Fibroblast of upper back skin (primary cell): ENCODE measurements around the gene SLC2A10.

Experiments used
- DNase-seq: peaks from one replicate; pipeline ENCODE4 v3.0.0-alpha.2; 2013

Gene SLC2A10

DNA sequence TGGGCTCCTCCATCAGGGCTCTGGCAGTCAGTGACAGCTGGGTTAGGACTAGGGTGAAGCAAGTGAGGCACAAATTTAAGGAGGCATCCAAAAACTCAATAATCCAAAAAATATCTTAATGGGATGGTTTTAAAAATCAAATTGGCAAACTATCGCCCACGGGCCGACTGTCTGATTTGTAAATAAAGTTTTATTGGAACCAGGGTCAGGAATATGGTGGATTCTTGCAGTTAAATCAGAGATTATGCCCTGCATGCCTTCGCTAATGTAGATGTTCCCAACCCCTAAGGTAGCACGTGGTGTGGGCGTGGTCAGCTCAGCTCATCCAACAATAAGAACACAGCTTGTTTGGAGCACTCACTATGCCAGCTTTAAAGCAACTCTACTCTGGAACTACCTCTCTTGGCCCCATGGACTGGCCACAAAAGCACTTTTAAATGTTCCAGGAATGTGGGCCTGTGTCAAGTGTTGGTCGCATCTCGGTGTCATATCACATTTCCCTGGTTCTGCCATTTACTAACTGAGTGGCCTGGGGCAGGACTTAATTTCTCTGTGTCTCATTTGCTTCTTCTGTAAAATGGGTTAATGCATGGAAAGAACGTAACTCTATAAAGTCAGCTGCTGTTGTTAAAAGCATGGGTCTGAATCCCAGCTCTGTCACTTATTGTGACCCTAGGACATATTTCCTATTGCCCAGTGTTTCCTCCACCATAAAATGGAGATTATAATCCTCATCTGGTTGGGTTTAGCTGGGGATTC lies 27.2 kb upstream of the SLC2A10 start:
- no peak for DNase-seq

DNA sequence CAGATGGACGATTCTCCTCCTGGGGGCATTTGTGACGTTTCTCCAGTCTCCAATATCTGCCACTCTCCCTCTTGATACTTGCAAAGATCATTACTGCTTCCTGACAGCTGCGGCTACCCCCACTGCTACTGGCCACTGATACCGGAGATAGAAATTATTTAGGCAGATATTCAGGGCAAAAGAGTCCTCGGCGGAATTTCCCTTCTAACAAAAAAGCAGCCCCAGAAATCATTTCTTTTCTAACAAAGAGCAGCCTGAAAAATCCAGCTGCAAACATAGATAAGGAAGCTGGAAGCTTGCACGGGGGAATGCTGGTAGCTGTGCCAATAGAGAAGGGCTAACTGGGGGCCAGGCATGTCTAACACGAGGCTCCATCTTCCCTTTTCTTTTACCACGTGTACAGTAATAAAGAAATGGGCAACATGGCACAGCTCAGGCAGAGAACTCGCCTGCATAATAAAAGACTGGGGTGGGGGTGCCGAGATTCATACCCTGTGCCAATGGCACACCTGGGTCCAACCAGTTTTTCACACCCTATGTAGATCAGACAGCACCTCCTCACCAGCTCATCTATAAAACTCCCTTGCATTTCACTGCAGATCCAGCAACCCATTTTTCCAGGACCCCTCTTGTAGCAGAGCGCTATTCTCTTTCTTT lies 26.3 kb upstream of the SLC2A10 start:
- DNase-seq: no peak

- DNase-seq: no peak
Measured at GRCh38 chr20:46683668-46683938, 25.8 kb upstream of the SLC2A10 start.

- DNase-seq: peak; percentile 85
Measured at GRCh38 chr20:46683939-46684750, 25.3 kb upstream of the SLC2A10 start.

GRCh38 chr20:46688151-46689081 lies 21.0 kb upstream of the SLC2A10 start:
- DNase-seq: no peak

GRCh38 chr20:46689082-46689753 lies 20.2 kb upstream of the SLC2A10 start, which contains the start of gene TP53RK:
Gene TP53RK (minus strand): TSS chr20:46689444. CDS start chr20:46689414, 30 bp downstream.
- DNase-seq: peak; percentile 100

GRCh38 chr20:46689754-46690085 lies 19.7 kb upstream of the SLC2A10 start:
- DNase-seq: no peak

GRCh38 chr20:46690219-46691106 lies 19.0 kb upstream of the SLC2A10 start:
- no peak for DNase-seq

DNA sequence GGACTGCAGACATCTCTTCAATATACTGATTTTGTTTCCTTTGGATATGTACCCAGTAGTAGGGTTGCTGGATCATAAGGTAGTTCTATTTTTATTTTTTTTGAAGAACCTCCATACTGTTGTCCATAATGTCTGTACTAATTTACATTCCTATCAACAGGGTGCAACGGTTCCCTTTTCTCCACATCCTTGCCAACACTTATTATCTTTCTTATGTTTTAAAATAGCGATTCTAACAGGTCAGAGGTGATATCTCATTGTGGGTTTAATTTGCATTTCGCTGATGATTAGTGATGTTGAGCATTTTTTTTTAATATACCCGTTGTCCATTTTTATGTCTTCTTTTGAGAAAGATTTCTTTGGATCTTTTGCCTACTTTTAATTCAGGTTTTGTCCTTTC lies 18.3 kb upstream of the SLC2A10 start:
- DNase-seq: no peak

GRCh38 chr20:46694484-46694883 lies 15.0 kb upstream of the SLC2A10 start:
- peak; percentile 58 for DNase-seq

DNA sequence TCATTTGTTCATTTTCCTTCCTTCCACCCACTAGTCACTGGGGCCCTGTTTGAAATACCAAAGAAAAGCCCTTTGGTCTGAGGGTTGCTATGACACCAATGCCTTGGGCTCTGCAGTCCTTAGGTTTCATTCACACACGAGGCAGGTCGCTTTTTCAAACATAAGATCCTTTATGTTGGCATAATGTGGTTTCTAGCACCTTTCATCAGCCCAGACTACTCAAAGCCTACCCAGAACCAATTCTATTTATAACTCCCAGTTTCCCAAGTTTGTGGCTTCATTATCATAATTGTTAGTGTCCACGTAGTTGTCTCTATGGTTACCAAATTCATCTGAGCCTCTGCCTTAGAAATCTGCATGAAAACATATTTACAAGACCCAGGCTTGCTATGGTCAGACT lies 13.6 kb upstream of the SLC2A10 start:
- DNase-seq: peak; percentile 62

- no peak for DNase-seq
Measured at GRCh38 chr20:46696791-46697279, 12.6 kb upstream of the SLC2A10 start.

- no peak for DNase-seq
Measured at GRCh38 chr20:46698788-46699187, 10.7 kb upstream of the SLC2A10 start.

DNA sequence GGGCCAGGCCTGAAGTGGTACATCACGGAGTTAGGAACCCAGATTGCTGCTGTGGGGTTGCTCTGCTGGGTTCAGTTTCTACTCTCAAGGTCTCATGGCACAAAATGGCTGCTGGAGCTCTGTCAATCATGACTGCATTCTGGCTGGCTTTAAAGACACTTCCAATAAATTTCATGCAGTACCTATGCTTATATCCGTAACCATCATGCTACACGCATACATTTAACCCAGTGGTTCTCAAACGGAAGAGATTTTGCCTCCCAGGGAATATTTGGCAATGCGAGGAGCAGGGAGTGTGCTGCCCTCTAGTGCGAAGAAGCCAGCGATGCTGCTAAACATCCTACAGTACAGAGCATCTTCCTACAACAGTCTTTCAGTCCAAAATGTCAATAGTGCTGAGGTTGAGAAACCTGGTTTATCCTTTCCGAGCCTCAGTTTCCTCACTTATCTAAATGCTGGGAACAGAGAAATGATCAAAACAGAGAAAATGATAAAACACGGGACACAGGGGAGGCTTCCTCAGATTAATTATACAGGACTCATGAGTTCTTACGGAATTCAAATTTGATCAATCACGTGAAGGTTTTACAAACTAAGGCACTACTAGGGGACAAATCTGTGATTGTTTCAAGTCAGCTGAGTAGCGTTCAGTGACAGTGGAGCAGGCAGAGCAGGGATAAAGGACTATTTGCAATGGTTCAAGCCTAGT lies 9.6 kb upstream of the SLC2A10 start:
- DNase-seq: peak; percentile 44

GRCh38 chr20:46700481-46700880 lies 9.0 kb upstream of the SLC2A10 start:
- no peak for DNase-seq

GRCh38 chr20:46701057-46701456 lies 8.4 kb upstream of the SLC2A10 start:
- DNase-seq: no peak

DNA sequence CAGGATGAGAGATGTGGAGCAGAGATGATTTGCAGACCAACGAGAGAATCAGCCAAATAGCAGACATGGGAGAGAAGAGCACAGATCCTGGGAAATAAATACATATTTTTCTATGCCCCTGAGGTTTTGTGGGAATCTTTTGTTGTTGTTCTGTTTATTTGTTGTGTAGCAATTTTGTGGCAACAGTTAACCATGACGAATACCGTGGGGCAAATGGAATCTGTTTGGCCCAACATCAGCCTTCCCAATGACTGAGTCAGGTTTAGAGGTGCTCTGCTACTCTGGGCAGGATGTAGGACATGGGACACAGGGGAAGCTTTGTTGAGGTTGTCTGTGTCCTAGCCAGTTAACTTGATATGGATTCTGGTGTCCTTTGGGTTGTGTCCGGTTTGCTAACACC lies 7.9 kb upstream of the SLC2A10 start:
- no peak for DNase-seq

DNA sequence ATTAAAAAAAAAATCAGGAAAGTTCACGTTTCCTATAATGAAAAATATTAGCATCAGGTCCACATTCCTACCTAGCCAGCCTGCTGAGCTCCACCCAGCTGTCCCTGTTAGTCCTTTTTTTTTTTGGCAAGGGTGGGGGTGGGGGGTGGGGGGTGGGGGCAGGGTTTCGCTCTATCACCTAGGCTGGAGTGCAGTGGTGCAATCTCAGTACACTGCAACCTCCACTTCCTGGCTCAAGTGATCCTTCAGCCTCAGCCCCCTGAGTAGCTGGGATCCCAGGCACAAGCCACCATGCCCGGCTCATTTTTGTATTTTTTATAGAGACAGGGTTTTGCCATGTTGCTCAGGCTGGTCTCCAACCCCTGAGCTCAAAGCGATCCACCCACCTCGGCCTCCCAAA lies 7.5 kb upstream of the SLC2A10 start:
- no peak for DNase-seq

DNA sequence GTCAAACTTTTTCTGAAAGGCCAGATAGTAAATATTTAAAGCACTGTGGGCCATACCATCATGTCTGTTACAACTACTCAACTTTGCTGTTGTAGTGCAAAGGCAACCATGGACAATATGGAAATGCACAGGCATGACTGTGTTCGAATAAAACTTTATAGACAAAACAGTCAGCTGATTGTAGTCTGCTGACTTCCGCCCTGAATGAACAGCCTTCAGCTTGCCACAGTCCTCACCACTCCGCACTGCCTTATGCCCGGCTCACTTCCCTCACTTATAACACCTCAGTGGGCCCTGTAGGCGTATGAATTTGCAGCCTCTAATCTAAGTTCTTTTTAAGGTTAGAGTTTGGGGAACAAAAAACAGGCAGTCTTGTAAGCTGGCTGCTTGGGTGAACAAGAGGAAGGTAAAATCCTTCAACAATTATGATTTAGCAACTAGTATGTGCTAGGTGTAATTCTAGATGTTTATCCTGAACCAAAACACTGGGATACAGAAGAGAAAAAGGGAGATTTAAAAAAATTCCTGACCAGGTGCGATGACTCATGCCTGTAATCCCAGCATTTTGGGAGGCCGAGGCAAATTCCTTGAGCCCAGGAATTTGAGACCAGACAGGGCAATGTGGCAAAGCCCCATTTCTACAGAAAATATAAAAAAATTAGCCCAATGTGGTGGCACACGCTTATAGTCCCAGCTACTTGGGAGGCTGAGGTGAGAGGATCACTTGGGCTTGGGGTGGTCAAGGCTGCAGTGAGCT lies 6.8 kb upstream of the SLC2A10 start:
- DNase-seq: no peak

- no peak for DNase-seq
Measured at GRCh38 chr20:46703435-46703834, 6.0 kb upstream of the SLC2A10 start.
